DOHH2 (cell line): ENCODE results near the gene NUMBL.
"Not testable (repeated sequence)": the region's sequence is repeated elsewhere in the genome, so short reads cannot be mapped to it uniquely, and the experiment has no call there.

Experiments used
- EZH2phosphoT487 ChIP-seq: fragments of 200-600 bp; sonication (generic); IDR thresholded peaks from 2 replicates; pipeline ENCODE4 v1.6.1; 2017; ENCODE audit warnings: borderline replicate concordance, mild to moderate bottlenecking, antibody characterized with exemption, low read length, moderate library complexity, mixed read lengths
- TF ChIP-seq, protein P1 (sequence below): fragments of 200-600 bp; sonication (generic); IDR thresholded peaks from one replicate; pipeline ENCODE4 v1.5.1; 2014; ENCODE audit warnings: antibody characterized with exemption, mild to moderate bottlenecking, low read depth, low read length; ENCODE audit not compliant: poor library complexity, severe bottlenecking

DNA sequence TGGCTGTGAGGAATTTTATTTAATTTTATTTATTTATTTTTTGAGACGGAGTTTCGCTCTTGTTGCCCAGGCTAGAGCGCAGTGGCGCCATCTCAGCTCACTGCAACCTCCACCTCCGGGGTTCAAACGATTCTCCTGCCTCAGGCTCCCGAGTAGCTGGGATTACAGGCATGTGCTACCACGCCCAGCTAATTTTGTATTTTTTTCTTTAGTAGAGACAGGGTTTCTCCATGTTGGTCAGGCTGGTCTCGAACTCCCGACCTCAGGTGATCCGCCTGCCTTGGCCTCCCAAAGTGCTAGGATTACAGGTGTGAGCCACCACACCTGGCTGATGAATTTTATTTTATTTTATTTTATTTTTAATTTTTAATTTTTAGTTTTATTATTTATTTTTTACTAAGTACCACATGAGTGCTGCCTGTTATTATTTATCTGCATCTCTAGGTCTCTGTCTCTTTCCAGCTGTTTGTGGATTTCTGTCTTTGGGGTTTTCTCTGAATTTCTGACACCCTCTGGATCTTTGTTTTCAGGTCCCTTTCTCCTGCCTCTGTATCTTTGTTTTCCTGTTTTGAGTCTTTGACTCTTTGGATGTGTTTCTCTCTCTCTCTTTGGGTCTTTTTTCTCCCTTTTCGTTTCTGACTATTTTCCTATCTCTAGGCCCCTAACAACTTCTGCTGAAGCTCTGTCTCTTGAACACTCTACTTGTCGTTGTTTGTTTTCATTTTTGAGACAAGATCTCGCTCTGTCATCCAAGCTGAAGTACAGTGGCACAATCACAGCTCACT is 65.9 kb downstream of the NUMBL start:
- not testable (repeated sequence) for TF ChIP-seq EZH2phosphoT487
- TF ChIP-seq, protein P1, sequence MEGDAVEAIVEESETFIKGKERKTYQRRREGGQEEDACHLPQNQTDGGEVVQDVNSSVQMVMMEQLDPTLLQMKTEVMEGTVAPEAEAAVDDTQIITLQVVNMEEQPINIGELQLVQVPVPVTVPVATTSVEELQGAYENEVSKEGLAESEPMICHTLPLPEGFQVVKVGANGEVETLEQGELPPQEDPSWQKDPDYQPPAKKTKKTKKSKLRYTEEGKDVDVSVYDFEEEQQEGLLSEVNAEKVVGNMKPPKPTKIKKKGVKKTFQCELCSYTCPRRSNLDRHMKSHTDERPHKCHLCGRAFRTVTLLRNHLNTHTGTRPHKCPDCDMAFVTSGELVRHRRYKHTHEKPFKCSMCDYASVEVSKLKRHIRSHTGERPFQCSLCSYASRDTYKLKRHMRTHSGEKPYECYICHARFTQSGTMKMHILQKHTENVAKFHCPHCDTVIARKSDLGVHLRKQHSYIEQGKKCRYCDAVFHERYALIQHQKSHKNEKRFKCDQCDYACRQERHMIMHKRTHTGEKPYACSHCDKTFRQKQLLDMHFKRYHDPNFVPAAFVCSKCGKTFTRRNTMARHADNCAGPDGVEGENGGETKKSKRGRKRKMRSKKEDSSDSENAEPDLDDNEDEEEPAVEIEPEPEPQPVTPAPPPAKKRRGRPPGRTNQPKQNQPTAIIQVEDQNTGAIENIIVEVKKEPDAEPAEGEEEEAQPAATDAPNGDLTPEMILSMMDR: not testable (repeated sequence)
